Cerebellar nuclear complex (tissue), 1 donor: ENCODE results near the gene FZD1.

Experiments
- DNase-seq, 2 experiments: peaks; one replicate each; lab custom pipeline; 2025; lab: John Stamatoyannopoulos, UW

The FZD1 gene

GRCh38 chr7:91264046-91264923 is at the start of gene FZD1:
FZD1 (plus strand) TSS chr7:91264433; CDS start chr7:91264881, 448 bp downstream.
- peak; percentile 86 to 91 for DNase-seq

DNA sequence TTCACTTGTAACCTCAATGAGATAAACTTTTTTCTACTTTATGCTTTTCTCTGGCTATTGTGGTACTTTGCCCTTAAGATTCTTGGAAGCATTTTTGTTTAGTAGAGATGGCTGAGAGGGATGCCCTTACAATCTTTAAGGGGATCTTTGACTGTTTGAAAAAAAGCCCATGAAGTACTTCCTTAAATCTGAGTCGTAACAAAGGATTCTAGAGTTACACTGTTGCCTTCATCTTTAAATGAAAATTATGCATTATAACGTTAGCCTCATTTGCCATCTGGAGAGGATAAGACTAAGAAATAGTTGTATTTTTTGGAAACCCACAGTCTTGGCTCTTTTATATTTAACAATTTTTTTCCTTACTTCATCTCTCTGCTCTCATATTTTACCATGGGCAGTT is 37.8 kb upstream of the FZD1 start:
- DNase-seq: no peak

GRCh38 chr7:91228327-91228726 is 35.9 kb upstream of the FZD1 start:
- no peak for DNase-seq

GRCh38 chr7:91228927-91229558 is 35.2 kb upstream of the FZD1 start:
- DNase-seq: no peak

GRCh38 chr7:91230100-91230499 is 34.1 kb upstream of the FZD1 start:
- DNase-seq: no peak

GRCh38 chr7:91230503-91230902 is 33.7 kb upstream of the FZD1 start:
- DNase-seq: no peak

- DNase-seq: no peak
Observed at GRCh38 chr7:91233212-91233611, 31.0 kb upstream of the FZD1 start.

DNA sequence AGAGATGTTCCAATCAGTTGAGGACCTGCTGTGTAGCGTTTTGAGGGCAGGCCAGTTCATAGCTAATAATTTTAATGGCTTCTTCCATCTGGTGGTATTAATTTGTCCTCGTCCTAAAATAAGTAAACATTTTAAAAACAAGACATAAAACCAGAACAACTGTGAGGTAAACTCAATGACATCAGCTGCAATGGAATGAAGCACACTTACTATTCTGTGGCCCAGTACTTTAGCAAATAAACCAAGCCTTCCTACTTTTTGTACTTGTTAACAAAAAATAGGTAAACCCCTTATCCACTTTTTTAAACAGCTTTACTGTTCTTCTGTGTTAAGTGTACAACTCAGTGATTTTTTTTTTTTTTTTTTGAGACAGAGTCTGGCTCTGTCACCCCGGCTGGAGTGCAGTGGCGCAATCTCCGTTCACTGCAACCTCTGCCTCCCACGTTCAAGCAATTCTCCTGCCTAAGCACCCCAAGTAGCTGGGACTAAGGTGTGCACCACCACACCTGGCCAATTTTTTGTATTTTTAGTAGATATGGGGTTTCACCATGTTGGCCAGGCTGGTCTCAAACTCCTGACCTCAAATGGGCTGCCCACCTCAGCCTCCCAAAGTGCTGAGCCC is 28.9 kb upstream of the FZD1 start:
- no peak for DNase-seq

DNA sequence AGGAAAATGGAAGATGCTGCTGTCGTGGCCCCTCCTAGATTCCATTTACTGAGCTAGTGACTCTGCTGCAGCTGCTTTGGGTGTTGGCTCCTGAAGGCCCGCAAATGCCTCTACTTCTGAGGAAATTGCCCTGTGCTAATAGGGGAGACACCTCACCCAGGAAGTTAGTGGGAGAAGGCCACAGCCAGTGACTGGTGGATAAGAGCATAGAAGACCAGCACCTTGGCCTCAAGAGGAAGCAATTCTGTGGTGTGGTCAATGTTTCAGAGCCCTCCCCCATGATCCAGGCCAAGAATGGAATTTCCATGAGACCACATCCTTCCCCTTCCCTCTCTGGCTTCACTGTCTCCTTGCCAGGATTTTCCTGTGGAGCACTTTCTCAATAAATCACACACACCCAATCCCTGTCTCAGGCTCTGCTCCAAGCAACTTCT is 25.0 kb upstream of the FZD1 start:
- DNase-seq: no peak

DNA sequence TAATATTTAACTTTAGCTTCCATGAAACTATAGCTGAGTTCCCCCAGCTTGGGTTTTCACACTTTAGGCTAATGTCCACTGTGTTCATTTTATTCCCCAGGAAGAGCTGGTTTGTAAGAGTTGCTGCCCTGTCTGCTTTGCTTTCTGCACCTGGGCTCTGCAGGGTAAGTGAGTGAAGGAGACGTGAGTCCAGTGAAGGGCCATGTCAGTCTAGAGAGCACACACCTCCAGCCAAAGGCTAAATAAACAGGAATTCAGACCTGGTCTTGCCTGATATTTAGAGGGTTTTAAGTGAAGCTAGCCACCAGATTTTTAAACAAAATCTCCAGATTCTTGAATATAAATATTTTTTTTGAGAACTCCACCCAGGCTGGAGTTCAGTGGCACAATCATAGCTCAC is 24.5 kb upstream of the FZD1 start:
- no peak for DNase-seq

GRCh38 chr7:91240376-91240941 is 23.8 kb upstream of the FZD1 start:
- no peak for DNase-seq

DNA sequence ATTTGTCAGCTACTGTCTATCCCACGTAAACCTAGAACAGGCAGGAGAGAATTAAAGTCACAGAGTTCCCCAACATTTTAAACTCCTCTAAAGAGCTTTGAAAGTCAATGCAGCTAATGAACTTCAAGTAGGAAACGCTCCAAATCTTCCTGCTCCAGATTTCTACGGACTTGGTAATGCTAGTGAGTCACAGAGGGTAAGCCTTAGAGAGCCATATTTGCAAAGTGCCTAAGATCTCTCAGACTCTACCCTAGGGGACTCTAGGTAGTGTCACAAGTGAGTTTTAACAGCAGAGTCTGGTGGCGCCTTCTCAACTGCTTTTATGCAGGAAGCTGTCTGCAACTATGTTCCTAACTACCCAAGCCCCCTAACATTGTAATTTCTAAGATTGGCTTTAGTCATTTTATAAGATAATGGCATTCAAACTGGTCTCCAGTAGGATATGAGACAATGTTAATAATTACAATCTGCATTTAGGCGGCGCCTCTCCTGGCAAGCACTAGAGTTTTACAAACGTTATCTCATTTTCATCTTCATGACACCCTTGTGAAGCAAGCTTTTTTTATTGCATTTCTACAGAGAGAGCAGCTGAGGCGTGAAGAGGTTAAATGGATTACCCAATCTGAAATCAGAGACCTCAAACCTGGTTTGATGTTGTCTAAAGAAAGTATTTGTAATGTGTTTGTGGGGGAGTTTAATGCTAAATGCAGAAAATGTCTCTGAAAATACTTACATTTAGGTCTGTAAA is 22.0 kb upstream of the FZD1 start:
- no peak for DNase-seq

GRCh38 chr7:91243591-91244301 is 20.5 kb upstream of the FZD1 start:
- DNase-seq: no peak

DNA sequence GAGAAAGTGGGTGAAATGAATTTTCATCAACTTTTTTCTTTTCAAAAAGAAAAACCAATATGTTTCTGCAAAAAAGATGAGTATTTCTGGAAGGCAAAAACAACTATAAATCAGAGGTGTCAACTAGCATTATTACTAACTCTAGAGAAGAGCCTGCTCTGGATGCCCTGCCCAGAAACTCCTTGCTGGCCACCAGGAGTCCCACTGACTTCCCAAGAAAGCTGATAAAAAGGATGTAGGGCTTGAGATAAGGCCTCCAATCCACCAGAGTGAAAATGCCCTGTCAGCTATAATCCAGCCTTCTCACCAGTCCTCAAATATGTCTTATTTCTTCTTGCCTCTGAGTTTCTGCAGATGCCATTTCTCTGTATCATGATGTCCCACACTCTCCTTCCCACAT is 16.7 kb upstream of the FZD1 start:
- no peak for DNase-seq

DNA sequence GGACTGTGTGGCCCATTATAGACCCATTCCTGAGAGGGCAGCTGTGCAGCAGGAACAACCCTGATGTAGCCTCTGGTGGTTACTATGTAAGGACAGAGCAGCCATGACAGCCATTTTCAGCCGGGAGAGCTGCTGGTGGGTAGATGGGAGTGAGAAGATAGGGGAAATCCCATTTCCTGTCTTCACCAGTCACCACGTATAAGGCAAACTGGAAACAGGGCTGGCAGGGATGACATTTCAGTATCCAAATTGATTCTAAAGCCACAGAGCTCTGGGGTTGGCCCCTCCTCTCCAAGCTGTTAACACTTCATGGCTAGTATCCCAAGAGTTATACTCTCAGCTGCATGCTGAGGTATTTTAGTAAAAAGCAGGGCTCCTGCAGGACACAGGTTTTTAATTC is 15.2 kb upstream of the FZD1 start:
- no peak for DNase-seq

DNA sequence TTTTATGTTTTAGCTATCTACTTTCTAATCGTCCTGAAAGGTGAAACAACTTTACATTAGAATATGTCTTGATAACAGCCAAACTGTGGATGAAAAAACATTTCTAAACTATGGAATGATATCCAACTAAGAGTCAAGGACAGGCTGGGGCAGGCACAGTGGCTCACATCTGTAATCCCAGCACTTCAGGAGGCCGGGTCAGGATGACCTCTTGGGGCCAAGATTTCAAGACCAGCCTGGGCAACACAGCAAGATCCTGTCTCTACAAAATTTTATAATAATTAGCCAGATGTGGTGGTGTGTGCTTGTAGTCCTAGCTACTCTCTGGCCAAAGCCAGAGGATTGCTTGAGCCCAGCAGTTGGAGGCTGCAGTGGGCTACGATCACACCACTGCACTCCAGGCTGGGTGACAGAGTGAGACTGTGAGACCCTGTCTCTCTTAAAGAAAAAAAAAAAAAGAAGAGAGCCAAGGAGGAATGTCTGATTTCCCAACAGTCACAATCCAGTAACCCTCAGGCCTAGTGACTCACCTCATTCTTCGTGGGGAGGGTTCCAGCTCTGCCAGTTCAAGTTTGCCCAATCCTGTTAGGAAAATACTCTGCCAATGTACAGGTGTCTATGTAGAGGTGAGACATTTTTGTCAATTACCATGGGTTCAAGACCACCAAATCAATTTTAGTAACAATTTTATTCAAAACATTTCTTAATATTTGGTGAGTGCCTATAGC is 14.6 kb upstream of the FZD1 start:
- DNase-seq: no peak

DNA sequence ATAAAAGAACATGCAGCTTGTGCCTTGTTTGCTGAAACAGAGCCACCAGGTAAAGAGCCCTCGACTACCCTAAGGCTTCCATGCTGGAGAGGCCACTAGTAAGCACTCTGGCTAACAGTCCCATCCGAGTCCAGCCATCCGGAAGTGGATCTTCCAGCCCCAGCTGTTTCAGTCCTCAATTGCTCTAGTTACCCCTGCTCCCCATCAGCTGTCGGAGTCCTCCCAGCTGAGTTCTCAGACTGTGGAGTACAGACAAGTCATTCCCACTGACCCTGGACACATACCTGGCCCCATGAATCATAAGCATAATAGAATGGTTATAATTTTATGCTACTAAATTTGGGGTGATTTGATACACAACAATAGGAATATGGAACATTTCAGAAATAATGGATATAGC is 13.5 kb upstream of the FZD1 start:
- no peak for DNase-seq

DNA sequence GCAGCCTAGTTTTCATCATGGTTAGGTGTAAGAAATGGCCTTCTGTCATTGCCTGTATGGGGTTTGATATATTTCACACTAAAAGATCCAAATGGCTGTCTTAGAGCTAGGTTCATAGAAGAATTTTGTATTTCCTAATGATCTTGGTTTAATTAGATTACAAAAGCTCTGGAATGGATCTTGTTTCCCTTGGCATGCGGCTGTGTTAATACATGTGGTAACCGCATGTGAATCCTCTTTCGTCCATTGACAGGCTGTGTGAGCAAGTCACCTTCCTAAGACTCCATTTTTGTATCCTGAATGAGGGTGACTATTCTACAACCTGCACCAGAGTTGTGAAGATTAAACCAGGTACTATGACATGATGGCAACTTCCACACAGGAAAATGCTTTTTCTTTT is 12.4 kb upstream of the FZD1 start:
- DNase-seq: no peak

GRCh38 chr7:91263384-91264045 is 718 bp upstream of the FZD1 start:
- no peak for DNase-seq
